GM06990 (cell line): ENCODE results near the gene VTI1A.

Experiments used
- DNase-seq: peaks from one replicate; pipeline ENCODE4 v3.0.0-alpha.2; 2011; ENCODE audit not compliant: insufficient read length; ENCODE audit errors: extremely low read depth
- H3K27me3 ChIP-seq: replicated peaks from 2 replicates; pipeline ENCODE4 v1.6.0; 2011; ENCODE audit warnings: low read length; ENCODE audit not compliant: control insufficient read depth, insufficient read depth
- H3K36me3 ChIP-seq: 2 replicates; pipeline ENCODE4 v1.5.1; 2011; ENCODE audit warnings: low read length; ENCODE audit not compliant: control insufficient read depth, insufficient read depth
- H3K4me3 ChIP-seq: replicated peaks from 2 replicates; pipeline ENCODE4 v1.5.1; 2011; ENCODE audit warnings: low read depth, mild to moderate bottlenecking, control low read depth, low read length
- CTCF ChIP-seq: IDR thresholded peaks from 2 replicates; pipeline ENCODE4 v1.5.1; 2011; ENCODE audit warnings: low read length, control low read depth, mild to moderate bottlenecking, inconsistent platforms; ENCODE audit not compliant: insufficient read depth, poor library complexity, severe bottlenecking

The VTI1A gene

GRCh38 chr10:112826018-112826697 lies 379.1 kb downstream of the VTI1A start:
- no peak for DNase-seq
- Histone ChIP-seq H3K4me3 (no peak overlapping the region), H3K27me3 (no peaks in the 10 kb centered on the region), H3K36me3 (no peaks in the 10 kb centered on the region; the same call in 1 of the 2 replicates)
- no peak for TF ChIP-seq CTCF

- Histone ChIP-seq H3K4me3 (no peak overlapping the region), H3K36me3 (no peaks in the 10 kb centered on the region; the same call in 1 of the 2 replicates), H3K27me3 (no peaks in the 10 kb centered on the region)
- no peak for DNase-seq
- TF ChIP-seq CTCF = no peak
Observed at GRCh38 chr10:112827086-112827485, 380.1 kb downstream of the VTI1A start.

GRCh38 chr10:112827951-112828350 lies 380.9 kb downstream of the VTI1A start:
- H3K4me3 ChIP-seq = no peak overlapping the region
- H3K27me3 ChIP-seq = no peaks in the 10 kb centered on the region
- no peak for DNase-seq
- no peaks in the 10 kb centered on the region; the same call in 1 of the 2 replicates for H3K36me3 ChIP-seq
- TF ChIP-seq CTCF = no peak

- H3K27me3 ChIP-seq = no peaks in the 10 kb centered on the region
- no peaks in the 10 kb centered on the region for H3K36me3 ChIP-seq
- no peak for TF ChIP-seq CTCF
- H3K4me3 ChIP-seq = no peak overlapping the region
- DNase-seq = no peak
Observed at GRCh38 chr10:112831859-112832258, 384.8 kb downstream of the VTI1A start.

- Histone ChIP-seq H3K4me3 (no peak overlapping the region), H3K36me3 (no peaks in the 10 kb centered on the region), H3K27me3 (no peaks in the 10 kb centered on the region)
- TF ChIP-seq CTCF = no peak
- DNase-seq = no peak
Observed at GRCh38 chr10:112832361-112832878, 385.4 kb downstream of the VTI1A start.

GRCh38 chr10:112832959-112833358 lies 385.9 kb downstream of the VTI1A start:
- TF ChIP-seq CTCF = no peak
- Histone ChIP-seq H3K4me3 (no peak overlapping the region), H3K27me3 (no peaks in the 10 kb centered on the region), H3K36me3 (no peaks in the 10 kb centered on the region)
- DNase-seq = no peak
